ENCODE measurements around the gene EML3.
"Not testable (repeated sequence)": the region's sequence is repeated elsewhere in the genome, so short reads cannot be mapped to it uniquely, and the experiment has no call there.

EML3 gene

GRCh38 chr11:62616957-62617356 is 4.4 kb upstream of the EML3 start:
- not testable (repeated sequence) for DNase-seq (ENCODE audit: low read depth in 2 of 2)

DNA sequence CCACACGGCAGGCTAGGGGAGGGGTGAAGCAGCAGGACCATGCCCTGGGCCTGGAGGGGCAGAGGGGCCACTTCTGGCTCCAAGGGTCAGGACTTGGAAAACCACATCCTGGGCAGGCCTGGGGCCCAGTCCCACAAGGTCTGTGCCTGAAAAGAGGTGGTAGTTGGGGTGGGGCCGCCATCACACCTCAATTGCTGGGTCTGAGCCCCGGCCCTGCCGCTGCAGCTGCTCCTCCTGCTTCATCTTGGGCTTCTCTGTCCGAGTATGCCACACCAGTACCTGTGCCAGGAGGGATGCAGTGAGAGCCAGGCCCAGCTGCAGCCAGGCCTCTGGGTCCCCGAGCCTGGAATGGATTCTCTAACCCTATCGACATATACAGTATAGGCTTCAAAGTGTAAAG is 2.9 kb upstream of the EML3 start:
- no peak for DNase-seq (ENCODE audit: low read depth in 2 of 2)

DNA sequence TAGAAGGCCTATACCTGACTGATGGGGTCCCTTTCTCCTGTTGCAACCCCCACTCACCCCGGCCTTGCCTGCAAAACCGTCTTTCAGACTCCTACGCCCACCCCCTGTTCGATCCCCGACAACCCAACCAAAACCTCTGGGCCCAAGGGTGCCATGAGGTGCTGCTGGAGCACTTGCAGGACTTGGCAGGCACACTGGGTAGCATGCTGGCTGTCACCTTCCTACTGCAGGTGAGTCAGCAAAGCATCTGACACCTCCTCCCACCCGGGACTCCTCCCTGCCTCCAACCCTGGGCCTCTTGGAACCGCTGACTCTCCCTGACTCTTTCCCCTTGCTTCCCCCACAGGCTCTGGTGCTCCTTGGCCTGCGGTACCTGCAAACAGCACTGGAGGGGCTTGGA is 1.7 kb upstream of the EML3 start:
- DNase-seq (ENCODE audit: low read depth in 2 of 2) = peak in 1 of 2 donors; percentile 28

DNA sequence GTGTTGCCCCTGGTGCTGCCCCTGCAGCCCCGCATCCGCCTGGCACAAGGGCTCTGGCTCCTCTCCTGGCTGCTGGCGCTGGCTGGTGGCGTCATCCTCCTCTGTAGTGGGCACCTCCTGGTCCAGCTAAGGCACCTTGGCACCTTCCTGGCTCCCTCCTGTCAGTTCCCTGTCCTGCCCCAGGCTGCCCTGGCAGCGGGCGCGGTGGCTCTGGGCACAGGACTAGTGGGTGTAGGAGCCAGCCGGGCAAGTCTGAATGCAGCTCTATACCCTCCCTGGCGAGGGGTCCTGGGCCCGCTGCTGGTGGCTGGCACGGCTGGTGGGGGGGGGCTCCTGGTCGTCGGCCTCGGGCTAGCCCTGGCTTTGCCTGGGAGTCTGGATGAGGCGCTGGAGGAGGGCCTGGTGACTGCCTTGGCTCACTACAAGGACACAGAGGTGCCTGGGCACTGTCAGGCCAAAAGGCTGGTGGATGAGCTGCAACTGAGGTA is 760 bp upstream of the EML3 start:
- no peak for DNase-seq (ENCODE audit: low read depth in 2 of 2)

DNA sequence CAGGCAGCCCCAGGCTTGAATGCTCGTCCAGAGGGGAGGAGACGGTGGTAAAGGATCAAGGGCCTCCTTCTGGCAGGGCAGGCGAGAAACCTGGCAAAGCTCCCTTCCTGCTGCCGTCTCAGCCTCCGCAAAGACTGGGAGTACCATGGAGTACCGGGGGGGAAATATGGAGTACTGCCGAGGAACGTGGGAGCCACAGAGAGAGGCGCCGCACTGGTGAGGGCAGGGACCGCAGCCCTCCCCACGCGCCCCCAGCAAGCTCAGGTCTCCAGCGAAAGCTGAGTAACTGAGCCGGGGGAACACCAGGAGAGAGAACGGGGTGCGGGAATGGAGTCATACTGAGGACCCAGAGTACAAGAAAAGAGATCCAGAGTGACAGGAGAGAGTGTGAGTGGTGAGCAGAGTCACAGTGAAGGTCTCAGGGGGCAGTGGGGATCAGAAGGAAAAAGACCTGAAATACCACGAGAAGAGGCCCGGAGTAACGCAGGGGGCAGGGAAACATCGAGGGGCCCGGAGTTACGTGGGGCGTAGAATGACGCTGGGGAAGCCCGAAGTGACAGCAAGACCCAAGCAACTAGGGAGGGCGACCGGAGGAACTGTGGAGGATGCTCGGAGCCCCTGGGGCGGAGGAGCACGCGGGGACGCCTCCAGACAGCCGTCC is 740 bp downstream of the EML3 start:
- DNase-seq (ENCODE audit: low read depth in 2 of 2) = peak in 1 of 2 donors; percentile 44

DNA sequence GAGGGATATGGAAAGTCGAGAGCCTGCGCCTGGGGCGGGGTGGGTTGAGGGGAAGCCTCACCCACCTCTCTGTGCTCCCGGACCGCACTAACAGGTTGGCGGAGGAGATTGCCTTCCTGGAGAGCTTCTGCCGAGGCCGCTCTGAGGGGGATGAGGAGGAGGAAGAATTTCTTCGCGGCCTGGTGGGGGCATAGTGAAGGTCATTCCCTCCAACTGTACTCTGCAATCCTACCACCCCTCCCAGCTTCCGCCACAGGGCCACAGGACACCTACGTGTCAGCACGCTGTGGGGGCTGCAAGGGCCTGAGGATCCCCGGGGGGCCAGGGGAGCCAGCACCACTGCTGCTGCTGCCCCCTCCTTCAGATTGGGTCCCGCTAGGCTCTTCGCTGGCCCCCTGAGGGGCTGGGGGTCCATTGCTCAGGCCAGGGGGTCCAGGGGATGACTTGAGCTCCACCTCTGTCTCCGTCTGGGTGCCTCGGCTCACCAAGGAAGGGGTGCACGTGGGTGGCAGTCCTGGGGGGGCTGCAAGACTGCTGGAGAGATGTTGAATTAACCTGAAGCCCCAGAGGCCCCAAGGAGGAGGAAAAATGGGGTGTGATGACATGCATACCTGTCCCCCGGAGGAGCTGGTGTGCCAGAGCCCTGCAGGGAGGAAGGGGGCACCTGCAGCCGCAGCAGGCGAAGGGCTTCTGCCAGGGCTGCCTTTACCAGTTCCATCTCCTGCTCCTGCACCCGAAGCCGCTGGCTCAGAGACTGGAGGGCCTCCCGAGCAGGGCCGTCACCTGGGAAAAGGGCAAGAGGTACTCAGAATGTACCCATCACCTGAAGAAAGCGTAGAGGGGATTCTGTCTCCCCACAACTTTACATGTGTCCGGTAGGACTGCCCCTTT is 1.5 kb downstream of the EML3 start:
- no peak for DNase-seq (ENCODE audit: low read depth in 2 of 2)

DNA sequence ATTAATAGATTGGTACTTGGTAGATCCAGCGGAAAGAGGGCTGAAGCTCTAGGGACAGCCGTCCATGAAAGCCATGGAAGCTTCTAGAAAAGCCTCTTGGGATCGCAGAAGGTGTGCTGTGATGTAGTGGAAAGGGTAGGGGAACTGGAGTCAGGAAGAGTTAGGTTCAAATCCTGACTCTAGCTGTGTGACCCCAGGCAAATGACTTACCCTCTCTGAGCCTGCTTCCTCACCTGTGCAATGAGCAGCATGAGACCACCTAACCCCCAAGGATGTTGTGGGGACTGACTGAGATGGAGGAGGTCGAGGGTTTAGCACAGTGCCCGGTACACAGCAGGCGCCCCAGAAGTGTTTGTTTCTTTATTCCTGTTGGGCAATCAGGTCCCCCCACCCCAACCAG is 2.2 kb downstream of the EML3 start:
- no peak for DNase-seq (ENCODE audit: low read depth in 2 of 2)

DNA sequence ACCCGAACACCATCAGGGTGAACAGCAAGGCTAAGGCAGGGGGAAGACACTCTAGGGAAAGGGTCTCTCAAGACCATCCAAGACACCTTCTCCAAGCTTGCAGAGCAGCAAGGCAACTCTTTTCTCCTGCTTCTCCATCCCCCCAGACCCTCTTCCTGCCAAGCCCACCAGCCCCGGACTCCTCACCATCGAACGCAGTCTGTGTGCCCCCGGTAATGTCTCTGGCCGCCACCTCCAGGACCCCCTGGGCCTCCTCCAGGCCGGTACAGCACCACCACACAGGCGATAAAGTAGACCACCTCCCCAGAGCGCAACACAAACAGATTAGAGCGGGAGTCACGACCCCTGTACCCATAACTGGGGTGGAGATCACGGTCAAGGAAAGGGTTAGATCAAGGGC is 3.8 kb downstream of the EML3 start:
- no peak for DNase-seq (ENCODE audit: low read depth in 2 of 2)

DNA sequence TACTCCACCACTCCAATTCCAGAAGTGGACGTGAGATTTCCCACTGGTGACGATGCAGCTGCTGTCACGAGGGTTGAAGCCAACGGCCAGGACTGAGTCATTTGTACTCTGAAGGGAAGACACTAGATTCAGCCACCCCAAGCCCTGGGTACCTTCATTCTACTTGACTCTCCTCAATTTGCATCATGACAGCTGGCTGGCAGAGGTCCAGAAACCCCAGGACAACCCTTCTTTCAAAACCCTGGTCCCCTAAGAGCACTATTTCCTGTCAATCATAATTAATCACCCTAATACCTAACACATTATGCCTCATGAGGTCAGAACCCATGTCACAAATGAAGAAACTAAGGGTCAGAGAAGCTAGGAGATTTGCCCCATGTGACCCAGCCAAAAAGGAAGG is 4.9 kb downstream of the EML3 start:
- no peak for DNase-seq (ENCODE audit: low read depth in 2 of 2)

GRCh38 chr11:62605902-62606301 is 6.7 kb downstream of the EML3 start:
- DNase-seq (ENCODE audit: low read depth in 2 of 2) = no peak

DNA sequence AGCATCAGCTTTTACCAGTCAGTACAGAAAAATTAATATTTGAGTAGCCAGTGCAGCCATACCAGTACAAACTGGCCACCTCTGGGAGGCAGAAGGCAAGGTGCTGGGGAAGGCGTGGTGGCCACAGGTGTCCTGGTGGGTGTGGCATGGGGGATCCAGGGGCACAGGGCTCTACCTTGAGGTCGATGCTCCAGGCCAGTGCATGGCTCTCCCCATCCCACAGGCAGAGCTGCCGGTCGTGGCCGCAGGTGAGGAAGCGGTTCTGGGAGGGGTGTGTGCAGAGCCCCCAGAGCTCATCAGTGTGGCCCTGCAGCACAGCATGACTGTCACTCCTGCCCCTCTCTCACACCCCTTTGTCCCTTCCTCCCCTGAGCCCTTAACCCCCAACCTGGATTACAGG is 7.1 kb downstream of the EML3 start:
- no peak for DNase-seq (ENCODE audit: low read depth in 2 of 2)

- no peak for DNase-seq (ENCODE audit: low read depth in 2 of 2)
Measured at GRCh38 chr11:62604460-62605120, 8.0 kb downstream of the EML3 start.

DNA sequence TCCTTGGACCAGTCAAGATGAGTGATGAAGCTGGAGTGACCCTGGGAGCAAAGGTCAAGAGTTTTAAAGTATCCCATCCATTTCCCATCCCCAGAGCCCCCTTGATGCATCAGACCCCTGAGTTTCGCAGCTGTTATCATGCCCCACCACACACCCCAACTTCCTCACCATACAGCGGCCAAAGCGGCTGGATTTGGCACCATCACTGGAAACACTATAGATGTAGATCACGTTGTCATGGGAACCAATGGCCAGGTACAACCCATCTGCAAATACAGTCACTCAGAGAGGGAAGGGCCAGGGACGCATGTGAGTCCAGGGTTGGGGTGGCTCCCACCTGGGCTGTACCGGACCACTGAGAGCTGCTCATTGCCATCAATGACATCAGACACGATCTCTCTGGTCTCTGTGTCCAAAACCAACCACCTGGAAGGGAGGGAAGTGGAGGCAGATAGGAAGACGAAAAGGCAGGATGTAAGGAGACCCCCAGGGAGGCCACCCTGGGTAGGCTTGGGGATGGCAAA is 8.7 kb downstream of the EML3 start:
- DNase-seq (ENCODE audit: low read depth in 2 of 2) = no peak

- no peak for DNase-seq (ENCODE audit: low read depth in 2 of 2)
Measured at GRCh38 chr11:62603072-62603408, 9.5 kb downstream of the EML3 start.

DNA sequence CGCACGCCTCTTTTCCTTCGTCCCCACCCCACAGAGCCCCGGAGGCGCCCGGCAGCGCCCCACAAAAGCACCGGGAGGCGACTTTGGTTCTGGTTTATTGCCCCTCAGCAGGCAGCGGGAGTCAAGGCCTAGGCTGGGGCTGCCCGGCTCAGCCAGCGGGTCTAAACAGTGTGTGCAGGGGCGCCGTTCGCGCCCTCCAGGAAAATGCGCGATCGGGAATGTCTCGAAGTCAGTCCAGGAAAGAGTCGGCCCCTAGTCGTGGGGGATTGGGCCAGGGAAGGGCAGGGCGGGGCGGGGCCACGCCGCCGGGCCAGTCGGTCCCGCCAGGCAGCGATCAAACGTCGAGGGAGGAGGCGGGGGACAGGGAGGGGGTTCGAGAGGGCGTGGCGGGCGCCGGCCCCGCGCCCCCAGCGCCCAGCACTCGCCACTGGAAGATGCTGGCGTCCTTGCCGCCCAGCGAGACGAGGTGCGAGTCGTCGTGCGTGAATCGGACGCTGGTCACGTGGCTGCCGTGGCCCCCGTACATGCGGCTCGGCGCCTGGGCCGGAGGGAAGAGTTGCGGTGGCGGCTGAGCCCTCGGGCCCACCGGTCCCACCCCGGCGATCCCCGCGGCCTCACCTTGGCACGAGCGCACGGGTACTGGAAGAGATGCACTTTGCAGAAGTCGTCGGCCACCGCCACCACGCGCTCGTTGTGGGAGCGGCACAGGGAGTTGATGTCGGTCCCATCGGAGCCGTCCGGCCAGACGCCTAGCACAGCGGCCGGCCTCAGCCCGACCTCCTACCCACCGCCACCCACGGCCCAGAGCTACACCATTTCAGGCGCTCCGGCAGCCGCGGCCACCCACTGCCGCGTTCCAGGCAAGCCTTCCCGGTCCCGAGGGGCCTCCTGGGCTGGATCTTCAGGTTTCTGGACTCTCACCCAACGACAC is 10.2 kb downstream of the EML3 start:
- peak in 1 of 2 donors; percentile 27 for DNase-seq (ENCODE audit: low read depth in 2 of 2)

- DNase-seq (ENCODE audit: low read depth in 2 of 2) = peak; percentile 99
Measured at GRCh38 chr11:62601372-62602140, 11.0 kb downstream of the EML3 start, which contains the start of gene MTA2. MTA2 (minus strand) TSS chr11:62601865; CDS start chr11:62601450, 415 bp downstream.

DNA sequence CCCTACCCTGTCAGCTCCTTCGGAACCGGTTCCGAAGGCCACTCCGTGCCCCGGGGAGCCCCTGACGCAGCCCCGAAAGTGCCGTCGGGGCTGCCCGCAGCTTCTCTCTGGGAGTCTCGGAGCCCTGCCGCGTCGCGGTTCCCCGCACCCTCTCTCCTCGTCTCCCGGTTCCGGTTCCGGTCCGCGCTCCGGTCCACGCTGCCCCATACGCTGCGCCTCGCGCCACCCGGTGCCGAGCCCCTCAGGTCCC is 11.5 kb downstream of the EML3 start:
- peak in 1 of 2 donors; percentile 28 for DNase-seq (ENCODE audit: low read depth in 2 of 2)

DNA sequence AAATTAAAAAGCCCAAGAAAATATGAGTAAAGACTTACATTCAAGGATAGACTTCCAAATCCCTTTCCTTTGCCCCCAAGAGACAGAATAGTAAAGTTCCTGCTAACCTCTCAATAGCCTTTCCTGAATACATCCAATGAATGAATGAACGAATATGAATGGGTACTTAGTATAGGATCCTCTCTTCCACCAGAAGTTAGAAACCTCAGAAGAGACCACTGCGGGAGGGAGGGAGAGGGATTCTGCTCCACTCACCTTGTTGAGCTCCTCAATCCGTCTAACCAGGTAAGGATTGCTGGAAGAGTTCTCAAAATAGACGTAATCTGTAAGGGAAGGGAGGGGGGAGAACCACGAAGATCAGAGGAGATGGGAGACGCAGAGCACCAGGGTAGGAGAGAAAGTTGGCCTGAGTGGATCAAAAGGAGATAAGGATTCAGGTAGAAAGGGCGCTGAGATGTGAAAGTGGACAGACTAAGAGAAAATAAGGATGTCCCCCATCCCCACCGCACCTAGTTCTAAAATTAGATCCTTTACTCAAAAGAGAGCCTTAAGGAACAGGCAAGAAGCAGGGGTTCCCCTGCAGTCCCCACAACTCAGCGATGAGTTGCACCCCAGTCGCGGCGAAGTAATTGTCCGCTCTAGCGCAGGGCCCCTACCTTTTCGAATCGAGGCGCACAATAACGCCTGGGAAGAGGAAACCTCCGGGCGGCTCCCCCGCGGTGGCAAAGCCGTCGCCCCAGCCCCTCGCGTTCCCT is 12.0 kb downstream of the EML3 start:
- DNase-seq (ENCODE audit: low read depth in 2 of 2) = no peak

DNA sequence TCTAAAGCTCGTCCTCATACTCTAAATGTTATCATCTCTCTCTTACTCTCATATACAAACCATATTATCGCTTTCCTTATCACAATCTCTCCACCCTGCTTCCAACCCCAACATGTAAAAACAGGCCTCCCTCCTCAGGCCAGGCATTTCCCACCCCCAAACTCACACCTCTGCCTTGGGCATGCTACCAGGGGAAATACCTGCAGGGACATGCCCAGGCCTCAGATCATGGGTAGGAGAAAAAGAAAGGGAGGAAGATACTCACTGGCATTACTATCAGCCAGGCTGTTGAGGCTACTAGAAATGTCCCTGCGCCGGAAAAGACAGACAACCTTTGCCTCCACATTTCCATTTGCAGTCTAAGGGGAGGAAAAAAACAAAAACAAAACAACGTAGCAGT is 12.7 kb downstream of the EML3 start:
- no peak for DNase-seq (ENCODE audit: low read depth in 2 of 2)
